Right lobe of liver (tissue), 4 donors: ENCODE measurements around the gene DLG1.

ENCODE experiments used
- POLR2A ChIP-seq: fragments of 450-650 bp; IDR thresholded peaks from one replicate; pipeline ENCODE4 v1.6.1; 2017; ENCODE audit warnings: antibody characterized with exemption, mild to moderate bottlenecking
- TF ChIP-seq, protein P1 (sequence below), 4 donors: fragments of 200-600 bp in 3 of 4; fragments of 450-650 bp in 1 of 4; IDR thresholded peaks; one replicate each; pipeline versions ENCODE4 v1.5.1 to v1.8.0; 2016 to 2022; ENCODE audit warnings: antibody characterized with exemption in 4 of 4, mild to moderate bottlenecking in 2 of 4
- donor health status: DM: no; HTN: no; CAD: no.
- donor health status: DM: no; HTN: no; CAD: no.
- donor health status: DM: no; HTN: yes; CAD: no.

DNA sequence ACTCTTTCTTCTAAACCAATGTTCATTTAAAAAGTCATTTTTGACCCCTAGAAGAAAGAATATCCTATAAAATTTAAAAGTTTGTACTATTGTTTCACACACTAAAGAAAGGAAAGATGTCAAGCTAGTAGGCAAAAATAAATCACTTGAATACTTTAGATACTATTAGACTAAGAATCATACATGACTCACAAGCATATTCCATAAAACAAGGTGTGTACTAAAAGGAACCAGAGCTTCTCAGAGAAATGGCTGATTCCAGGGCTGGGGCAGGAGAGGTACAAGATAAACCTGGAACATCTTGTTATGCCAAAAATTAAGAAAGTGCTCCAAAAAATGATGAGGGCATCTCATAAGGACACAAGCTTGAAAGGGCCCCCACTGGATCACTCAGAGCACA lies 8.7 kb downstream of the DLG1 start:
- TF ChIP-seq, protein P1, sequence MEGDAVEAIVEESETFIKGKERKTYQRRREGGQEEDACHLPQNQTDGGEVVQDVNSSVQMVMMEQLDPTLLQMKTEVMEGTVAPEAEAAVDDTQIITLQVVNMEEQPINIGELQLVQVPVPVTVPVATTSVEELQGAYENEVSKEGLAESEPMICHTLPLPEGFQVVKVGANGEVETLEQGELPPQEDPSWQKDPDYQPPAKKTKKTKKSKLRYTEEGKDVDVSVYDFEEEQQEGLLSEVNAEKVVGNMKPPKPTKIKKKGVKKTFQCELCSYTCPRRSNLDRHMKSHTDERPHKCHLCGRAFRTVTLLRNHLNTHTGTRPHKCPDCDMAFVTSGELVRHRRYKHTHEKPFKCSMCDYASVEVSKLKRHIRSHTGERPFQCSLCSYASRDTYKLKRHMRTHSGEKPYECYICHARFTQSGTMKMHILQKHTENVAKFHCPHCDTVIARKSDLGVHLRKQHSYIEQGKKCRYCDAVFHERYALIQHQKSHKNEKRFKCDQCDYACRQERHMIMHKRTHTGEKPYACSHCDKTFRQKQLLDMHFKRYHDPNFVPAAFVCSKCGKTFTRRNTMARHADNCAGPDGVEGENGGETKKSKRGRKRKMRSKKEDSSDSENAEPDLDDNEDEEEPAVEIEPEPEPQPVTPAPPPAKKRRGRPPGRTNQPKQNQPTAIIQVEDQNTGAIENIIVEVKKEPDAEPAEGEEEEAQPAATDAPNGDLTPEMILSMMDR (IDR thresholded peaks at IDR 0.05), result no peak
- TF ChIP-seq POLR2A, result no peak
